DND-41 (cell line): ENCODE data around the gene GRK6.

Experiments
- ATAC-seq: fragments of 200-7000 bp; cut with Tn5 transposase; 3 replicates; pipeline ENCODE4 v1.9.1; 2021; ENCODE audit warnings: low read depth; ENCODE audit not compliant: insufficient read depth
- DNase-seq: peaks from one replicate; pipeline ENCODE4 v3.0.0-alpha.2; 2020
- H2AFZ ChIP-seq: 2 replicates; pipeline ENCODE4 v1.6.0; 2012; ENCODE audit warnings: low read depth, low read length
- H3K27ac ChIP-seq: 2 replicates; pipeline ENCODE4 v1.5.1; 2012; ENCODE audit warnings: low read length, inconsistent platforms
- H3K27me3 ChIP-seq: fragments of 200-600 bp; sonication (generic); 2 replicates; pipeline ENCODE4 v1.6.0; 2012; ENCODE audit warnings: low read length, mild to moderate bottlenecking, inconsistent platforms; ENCODE audit not compliant: insufficient read depth, poor library complexity
- H3K36me3 ChIP-seq: 2 replicates; pipeline ENCODE4 v1.5.1; 2012; ENCODE audit warnings: low read length, inconsistent platforms; ENCODE audit not compliant: insufficient read depth
- H3K4me1 ChIP-seq: 2 replicates; pipeline ENCODE4 v1.5.1; 2012; ENCODE audit warnings: mild to moderate bottlenecking, low read length; ENCODE audit not compliant: insufficient read depth
- H3K4me2 ChIP-seq: 2 replicates; pipeline ENCODE4 v1.6.0; 2012; ENCODE audit warnings: mild to moderate bottlenecking, moderate library complexity, low read length, inconsistent platforms; ENCODE audit not compliant: insufficient read depth
- H3K4me3 ChIP-seq, 2 experiments: fragments of 200-600 bp in 1 of 2; shearing (Covaris generic) in 1 of 2; 2 replicates each; pipeline ENCODE4 v1.5.1; 2012 to 2016; ENCODE audit warnings: inconsistent platforms in 2 of 2, low read length in 2 of 2, mild to moderate bottlenecking in 2 of 2, low read depth in 1 of 2, moderate library complexity in 1 of 2
- H3K79me2 ChIP-seq: 2 replicates; pipeline ENCODE4 v1.6.0; 2012; ENCODE audit warnings: low read length, inconsistent platforms; ENCODE audit not compliant: insufficient read depth
- H3K9ac ChIP-seq: 2 replicates; pipeline ENCODE4 v1.6.0; 2012; ENCODE audit warnings: low read depth, mild to moderate bottlenecking, inconsistent platforms, low read length, moderate library complexity
- H3K9me3 ChIP-seq: 2 replicates; pipeline ENCODE4 v1.5.1; 2012; ENCODE audit warnings: low read length, moderate library complexity, mild to moderate bottlenecking, inconsistent platforms; ENCODE audit not compliant: insufficient read depth, severe bottlenecking
- H4K20me1 ChIP-seq: 2 replicates; pipeline ENCODE4 v1.6.0; 2012; ENCODE audit warnings: low read length; ENCODE audit not compliant: insufficient read depth
- EZH2 ChIP-seq: IDR thresholded peaks from 3 replicates; pipeline ENCODE4 v1.6.1; 2012; ENCODE audit warnings: borderline replicate concordance, low read depth, mild to moderate bottlenecking, moderate library complexity, low read length, inconsistent platforms; ENCODE audit not compliant: severe bottlenecking
- TF ChIP-seq, protein P1 (sequence below): IDR thresholded peaks from 2 replicates; pipeline ENCODE4 v1.5.1; 2012; ENCODE audit warnings: borderline replicate concordance, low read length, moderate library complexity, mild to moderate bottlenecking; ENCODE audit not compliant: poor library complexity, severe bottlenecking; ENCODE audit errors: extremely low read depth

The GRK6 gene

DNA sequence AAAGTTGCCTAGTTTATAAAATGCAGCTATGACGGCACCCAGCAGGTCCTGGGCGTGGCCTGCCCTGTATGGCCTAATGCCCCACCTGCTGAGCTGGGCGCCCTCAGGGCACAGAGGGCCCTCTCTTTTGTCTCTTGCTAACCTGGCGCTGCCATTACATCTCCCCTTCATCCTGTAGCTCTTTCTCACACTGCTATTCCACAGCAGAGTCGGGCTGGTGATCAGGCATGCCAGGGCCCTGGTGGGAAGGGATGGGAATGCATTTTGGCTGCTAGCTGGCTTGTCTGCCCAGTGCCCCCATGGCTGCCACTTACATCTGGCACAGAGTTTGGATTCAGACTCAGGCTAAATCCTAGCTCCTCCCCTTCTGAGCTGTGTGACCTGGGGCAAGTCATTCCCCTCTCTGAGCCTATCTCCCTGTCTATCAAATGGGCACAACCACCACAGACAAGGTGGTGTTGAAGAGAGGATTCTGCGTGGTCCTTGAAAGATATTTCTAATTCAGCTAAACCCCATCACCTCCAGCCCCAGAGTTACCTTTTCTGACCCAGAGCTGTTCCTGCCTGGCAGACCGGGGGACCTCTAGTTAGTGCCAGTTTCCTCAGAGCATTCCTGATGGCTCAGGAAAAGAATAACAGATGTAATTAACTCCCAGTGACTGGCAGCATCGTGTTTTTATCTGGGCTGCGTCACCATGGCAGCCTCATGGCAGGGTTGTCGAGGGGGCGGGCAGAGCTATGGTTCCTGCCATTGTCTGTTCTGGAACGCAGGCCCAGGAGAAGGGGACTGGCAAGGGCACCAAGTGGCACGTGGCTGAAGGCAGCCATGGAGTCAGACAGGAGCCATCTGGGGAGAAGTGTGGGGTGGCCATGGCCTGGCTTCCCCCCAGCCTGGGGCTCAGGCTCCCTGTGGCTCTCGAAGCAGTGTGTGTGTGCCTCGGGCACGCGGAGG lies 26.5 kb downstream of the GRK6 start:
- Histone ChIP-seq H4K20me1 (peaks cover 59% of the 10 kb centered on the region), H3K4me1 (peaks cover 30% of the 10 kb centered on the region), H3K9ac (no peak overlapping the region), H3K4me3 (no peak overlapping the region), H3K4me2 (no peak overlapping the region), H3K9me3 (no peaks in the 10 kb centered on the region), H3K79me2 (no peaks in the 10 kb centered on the region), H3K27ac (no peak overlapping the region), H3K27me3 (peaks cover 19% of the 10 kb centered on the region), H2AFZ (no peak overlapping the region), H3K36me3 (peaks cover 12% of the 10 kb centered on the region; the same call in 1 of the 2 replicates)
- no peak for TF ChIP-seq EZH2
- TF ChIP-seq, protein P1, sequence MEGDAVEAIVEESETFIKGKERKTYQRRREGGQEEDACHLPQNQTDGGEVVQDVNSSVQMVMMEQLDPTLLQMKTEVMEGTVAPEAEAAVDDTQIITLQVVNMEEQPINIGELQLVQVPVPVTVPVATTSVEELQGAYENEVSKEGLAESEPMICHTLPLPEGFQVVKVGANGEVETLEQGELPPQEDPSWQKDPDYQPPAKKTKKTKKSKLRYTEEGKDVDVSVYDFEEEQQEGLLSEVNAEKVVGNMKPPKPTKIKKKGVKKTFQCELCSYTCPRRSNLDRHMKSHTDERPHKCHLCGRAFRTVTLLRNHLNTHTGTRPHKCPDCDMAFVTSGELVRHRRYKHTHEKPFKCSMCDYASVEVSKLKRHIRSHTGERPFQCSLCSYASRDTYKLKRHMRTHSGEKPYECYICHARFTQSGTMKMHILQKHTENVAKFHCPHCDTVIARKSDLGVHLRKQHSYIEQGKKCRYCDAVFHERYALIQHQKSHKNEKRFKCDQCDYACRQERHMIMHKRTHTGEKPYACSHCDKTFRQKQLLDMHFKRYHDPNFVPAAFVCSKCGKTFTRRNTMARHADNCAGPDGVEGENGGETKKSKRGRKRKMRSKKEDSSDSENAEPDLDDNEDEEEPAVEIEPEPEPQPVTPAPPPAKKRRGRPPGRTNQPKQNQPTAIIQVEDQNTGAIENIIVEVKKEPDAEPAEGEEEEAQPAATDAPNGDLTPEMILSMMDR: no peak
- no peak for DNase-seq
- ATAC-seq: no peak

DNA sequence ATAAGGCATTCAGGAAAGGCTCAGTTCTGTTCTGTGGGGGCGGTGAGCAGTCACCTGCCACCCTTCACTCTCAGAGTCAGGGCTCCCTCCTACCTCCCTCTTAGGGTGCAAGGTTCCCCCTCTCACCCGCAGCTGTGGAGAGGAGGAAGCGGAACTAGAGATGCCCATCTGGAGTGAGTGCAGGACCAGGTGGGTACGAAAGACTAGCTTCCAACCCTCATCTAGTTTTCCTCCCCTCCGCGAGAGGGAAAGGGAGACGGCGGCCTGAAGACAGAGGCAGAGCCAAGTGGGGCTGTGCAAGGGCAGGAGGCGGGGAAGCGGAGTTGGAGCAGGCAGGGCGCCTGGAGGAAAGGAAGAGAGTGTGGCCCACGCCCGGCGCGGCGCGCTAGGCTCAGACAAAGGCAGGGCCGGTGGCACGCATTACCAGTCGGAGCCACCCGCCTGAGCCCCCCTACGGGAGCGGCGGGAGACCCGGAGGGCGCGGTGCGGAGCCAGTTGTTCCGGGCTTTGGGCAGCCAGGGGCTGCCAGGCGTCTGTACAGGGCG lies 27.4 kb downstream of the GRK6 start:
- H3K4me1 ChIP-seq: peaks cover 30% of the 10 kb centered on the region
- H3K9me3 ChIP-seq: no peaks in the 10 kb centered on the region
- no peak for ATAC-seq
- peak overlapping the region in 1 of 2 experiments; percentile 75; a peak in 2 of 4 replicates for H3K4me3 ChIP-seq
- H3K9ac ChIP-seq: peak overlapping the region; percentile 67; the same call in 1 of the 2 replicates
- no peak for DNase-seq
- peaks cover 10% of the 10 kb centered on the region for H3K27me3 ChIP-seq
- H4K20me1 ChIP-seq: peaks cover 65% of the 10 kb centered on the region
- H3K79me2 ChIP-seq: no peaks in the 10 kb centered on the region
- H3K4me2 ChIP-seq: peak overlapping the region; percentile 98
- TF ChIP-seq EZH2: no peak
- TF ChIP-seq, protein P1: no peak
- H3K27ac ChIP-seq: no peak overlapping the region
- peaks cover 19% of the 10 kb centered on the region for H3K36me3 ChIP-seq
- H2AFZ ChIP-seq: no peak overlapping the region

DNA sequence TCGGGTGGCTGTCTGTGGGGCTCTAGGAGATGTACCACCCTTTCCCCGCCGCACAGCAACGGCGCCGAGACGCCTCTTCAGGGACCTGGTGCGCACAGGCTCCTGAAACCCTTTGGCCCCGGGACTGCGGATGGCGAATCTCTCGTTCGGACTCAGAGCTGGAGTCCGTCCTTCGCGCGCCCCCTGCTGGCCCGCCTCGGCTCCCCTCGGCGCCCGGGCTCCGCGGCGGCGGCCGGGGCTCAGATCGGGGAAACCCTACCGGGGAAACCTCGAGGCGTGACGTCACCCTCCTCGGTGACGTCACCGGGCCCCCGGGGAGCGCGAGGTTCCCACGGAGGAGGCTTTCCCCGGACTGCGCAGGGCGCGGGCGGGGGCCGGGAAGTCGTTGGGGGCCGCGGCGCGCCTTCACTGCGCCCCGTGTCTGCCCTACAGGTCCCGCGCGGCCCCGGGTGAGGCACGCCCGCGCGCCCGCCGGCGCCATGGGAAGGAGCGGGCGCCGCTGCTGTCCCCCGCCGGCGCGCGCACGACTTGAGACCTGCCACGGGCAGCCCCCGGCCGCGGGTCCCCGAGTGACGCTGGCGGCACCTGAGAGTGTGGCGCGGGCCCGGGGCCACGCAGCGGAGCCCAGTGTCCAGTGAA lies 28.0 kb downstream of the GRK6 start:
- TF ChIP-seq, protein P1: peak; percentile 95
- no peak for TF ChIP-seq EZH2
- Histone ChIP-seq H3K79me2 (no peaks in the 10 kb centered on the region), H3K9me3 (no peaks in the 10 kb centered on the region), H3K4me2 (peak overlapping the region; percentile 98), H3K27ac (peak overlapping the region; percentile 56; the same call in 1 of the 2 replicates), H3K36me3 (peaks cover 22% of the 10 kb centered on the region), H3K4me3 (peak overlapping the region; percentile 24 to 75; a peak in 3 of 4 replicates), H3K9ac (peak overlapping the region; percentile 67), H3K4me1 (peaks cover 30% of the 10 kb centered on the region), H3K27me3 (peaks cover 5% of the 10 kb centered on the region), H4K20me1 (peaks cover 60% of the 10 kb centered on the region), H2AFZ (peak overlapping the region; percentile 72)
- peak; percentile 89 for DNase-seq
- ATAC-seq: peak; percentile 57
